GM20431 (cell line): ENCODE data around the gene TH.

Source experiments
- in situ Hi-C: fragments of 300-500 bp; cut with MseI, MboI; formaldehyde crosslinking; loops from one replicate; pipeline ENCODE4 v1.15.0; 2020; ENCODE audit warnings: low sequenced_read_pairs; ENCODE audit not compliant: unreplicated experiment

TH gene

DNA sequence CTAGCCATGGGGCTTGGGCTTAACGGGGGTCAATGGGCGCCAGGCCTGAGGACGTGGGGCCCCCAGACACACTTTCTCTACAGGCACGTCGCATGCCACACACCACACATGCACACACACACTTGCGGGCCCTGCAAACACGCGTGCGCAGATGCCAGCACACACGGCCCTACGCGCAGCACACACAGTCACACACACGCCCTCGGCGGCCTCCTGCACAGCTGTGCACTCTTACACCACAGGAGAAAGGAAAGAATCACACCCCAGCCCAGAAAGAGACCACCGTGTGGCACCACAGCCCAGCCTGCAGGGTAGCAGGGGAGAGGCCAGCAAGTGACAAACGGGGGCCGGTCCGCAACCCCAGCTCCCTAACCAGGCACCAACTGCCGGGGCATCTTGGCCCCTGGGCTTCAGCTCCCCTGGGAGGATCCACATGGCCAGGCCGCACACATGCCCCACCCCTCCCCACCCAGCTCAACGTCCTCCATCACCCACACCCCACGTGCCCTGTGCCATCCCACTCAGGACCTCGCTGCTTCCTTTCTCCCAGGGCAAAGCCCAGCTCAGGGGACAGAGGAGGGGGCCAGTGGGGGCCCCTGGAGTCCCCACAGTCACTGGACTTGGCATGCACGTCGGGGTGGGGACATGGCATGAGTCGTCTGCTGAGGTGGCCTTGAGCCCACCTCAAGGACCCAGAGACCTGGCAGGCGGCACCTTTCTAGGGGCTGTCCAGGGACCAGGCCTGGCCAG lies 26.3 kb upstream of the TH start:
- in situ Hi-C loops, result loop anchor here (10.0 kb wide), 1 partner anchor 217 kb away; no protein-coding TSS in a partner anchor

DNA sequence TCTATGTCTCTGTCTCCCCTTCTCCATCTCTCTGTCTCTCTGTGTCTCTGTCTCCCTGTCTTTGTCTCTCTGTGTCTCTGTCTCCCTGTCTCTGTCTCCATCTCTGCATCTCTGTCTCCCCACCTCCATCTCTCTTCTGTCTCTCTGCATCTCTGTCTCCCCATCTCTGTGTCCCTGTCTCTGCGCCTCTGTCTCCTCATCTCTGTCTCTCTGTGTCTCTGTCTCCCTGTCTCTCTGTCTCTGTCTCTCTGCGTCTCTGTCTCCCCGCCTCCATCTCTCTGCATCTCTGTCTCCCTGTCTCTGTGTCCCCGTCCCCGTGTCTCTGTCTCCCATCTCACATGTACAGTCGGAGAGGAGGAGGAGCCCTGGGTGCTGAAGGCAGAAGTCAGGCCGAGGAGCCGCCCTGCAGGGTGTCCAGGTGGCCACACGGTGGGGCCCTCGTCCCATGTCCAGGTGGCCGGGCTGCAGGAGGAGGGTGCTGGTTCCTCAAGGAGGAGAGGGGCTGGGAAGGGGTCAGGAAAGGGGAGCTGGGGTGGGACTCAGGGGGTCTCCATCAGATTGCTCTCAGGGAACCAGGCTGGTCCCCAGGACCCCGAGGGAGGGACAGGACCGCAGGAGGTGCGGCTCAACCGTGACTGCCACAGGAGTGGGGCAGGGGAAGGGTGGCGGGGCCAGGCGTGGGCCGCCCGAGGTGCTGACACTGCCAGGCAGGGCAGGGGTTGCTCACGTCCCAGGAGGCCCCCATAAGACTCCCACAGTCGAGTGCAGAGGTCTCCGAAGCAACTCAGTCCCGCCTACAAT lies 25.6 kb upstream of the TH start:
- in situ Hi-C loops, result loop anchor here (10.0 kb wide), 1 partner anchor 218 kb away; no protein-coding TSS in a partner anchor

DNA sequence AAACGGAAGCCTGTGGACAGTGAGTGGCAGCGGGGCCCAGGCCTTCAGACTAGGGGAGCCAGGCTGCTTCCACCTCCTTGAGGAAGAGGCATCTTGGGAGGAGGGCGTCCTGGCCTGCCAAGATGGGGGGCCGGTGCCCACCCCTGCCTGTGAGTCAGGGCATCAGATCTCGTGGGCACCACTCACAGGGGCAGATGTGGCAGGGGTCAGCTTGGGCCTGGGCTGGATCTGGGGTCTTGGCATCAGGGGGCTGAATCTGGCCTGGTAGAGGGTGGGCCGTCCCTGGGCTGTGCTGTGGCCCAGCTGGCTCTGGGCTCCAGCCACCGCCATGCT lies 24.1 kb upstream of the TH start:
- in situ Hi-C loops, result loop anchor here (10.0 kb wide), 1 partner anchor 219 kb away; no protein-coding TSS in a partner anchor

DNA sequence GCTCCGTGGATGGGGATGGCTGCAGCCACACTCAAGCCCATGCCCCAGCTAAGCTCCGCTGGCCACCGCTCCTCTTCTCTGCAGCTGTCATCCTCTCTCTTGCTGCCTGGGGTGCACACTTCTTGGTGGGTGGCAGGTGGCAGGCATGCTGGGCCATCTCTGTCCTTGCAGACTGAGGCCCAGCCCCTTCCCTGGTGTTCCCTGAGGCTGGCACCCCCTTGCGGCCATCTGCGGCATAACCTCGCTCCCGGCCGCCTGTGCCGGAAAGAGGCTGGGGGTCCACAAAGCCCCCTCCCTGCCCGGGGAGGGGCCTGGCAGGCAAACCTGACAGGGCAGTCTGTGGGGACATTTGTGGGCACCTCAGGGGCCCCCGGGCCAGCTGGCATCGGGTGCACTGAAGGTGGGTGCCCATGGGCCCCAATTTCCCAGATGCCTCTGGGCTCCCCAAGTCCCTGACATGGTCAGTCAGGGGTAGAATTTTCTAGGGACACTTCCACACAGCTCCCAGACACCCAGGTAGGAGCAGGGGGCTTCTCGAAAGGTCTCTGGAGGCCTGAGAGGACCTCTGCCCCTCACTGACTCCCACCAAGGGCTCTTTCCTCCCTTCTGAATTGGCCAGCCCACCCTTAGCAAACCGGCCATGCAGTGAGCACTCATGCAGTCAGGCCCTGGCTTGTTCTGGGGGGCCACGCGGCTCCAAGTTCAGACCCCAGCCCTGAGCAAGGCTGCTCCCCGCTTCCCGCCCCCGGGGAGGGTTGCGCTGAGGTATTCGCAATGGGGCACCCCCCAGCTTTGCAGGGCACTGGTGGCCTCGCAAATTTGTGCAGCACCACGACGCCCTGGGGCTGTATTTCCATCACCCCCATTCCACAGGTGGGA lies 23.5 kb upstream of the TH start:
- in situ Hi-C loops, result loop anchor here (10.0 kb wide), 1 partner anchor 220 kb away; no protein-coding TSS in a partner anchor

DNA sequence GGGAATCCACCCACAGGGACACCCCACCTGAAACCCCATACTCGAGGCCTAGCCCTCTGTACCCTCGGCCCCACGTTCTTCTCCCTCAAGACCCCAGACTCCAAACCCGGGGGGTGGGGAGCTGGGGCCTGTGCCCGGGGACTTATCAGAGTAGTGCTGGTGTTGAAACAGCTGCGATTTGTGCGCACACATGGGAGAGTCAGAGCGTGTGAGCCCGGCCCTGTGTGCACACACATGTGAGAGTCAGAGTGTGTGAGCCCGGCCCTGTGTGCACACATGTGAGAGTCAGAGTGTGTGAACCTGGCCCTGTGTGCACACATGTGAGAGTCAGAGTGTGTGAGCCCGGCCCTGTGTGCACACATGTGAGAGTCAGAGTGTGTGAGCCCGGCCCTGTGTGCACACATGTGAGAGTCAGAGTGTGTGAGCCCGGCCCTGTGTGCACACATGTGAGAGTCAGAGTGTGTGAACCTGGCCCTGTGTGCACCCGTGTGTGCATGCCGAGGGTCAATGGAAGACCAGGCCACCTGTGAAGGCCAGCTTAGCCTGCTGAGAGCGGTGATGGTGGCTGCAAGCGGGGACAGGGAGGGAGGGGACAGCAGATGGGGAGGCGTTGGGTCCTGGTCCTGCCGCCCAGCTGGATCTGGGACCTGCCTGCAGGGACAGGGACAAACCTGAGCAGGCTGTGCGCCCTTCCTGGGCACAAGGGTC lies 22.4 kb upstream of the TH start:
- in situ Hi-C loops, result loop anchor here (10.0 kb wide), 1 partner anchor 221 kb away; no protein-coding TSS in a partner anchor

DNA sequence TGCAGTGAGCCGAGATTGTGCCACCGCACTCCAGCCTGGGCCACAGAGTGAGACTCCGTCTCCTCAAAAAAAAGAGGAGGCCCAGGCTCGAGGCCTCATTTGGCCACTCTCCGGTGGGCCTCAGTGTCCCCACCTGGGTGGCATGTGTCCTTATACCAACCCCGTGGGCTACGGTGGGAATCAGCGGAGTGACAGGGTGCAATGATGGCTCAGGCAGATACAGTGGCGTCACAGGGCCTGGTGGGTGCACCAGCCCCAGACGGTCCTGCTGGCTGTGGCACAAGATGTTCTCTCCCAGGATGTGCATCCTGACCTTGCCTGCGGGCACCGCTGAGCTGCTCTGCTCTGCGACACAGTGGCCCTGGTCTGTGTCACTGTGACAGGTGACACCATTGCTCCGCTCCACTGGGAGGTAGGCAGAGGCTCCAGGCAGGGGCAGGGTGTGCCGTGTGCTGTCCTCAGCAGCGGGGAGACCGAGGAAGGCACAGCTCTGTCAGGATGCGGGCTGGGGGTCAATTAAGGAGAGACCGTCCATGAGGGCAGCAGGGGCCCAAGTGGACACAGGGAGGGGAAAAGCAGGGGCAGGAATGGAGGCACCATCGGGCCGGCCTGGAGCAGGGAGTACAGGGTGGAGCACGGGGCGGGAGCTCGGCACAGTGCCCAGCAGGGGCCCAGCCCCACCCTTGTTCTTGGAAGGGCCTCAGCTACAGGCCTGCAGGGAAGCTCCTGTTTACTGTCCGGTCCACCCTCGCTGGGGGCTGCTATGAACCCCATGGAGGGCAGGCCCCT lies 21.7 kb upstream of the TH start:
- in situ Hi-C loops, result loop anchor here (10.0 kb wide), 1 partner anchor 222 kb away; no protein-coding TSS in a partner anchor

DNA sequence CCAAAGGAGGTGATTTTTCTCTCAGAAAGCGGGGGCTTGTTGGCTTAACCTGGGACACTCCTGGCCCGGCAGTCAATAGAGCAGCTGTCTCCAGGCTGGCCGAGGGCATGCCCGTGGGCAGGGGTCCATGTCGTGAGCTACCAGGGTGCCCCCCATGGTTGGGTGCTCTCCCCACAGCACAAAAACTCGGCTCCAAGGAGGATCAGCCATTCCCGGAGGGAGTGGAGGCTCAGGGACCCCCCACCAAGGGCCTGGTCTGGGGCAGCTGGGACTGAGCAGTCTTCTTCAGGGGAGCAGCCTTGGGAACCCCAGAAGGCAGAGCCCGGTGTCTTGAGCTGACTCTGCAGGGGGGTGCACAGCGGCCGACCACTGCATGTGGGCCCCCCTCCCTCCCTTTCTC lies 20.8 kb upstream of the TH start:
- in situ Hi-C loops, result loop anchor here (10.0 kb wide), 1 partner anchor 222 kb away; no protein-coding TSS in a partner anchor

DNA sequence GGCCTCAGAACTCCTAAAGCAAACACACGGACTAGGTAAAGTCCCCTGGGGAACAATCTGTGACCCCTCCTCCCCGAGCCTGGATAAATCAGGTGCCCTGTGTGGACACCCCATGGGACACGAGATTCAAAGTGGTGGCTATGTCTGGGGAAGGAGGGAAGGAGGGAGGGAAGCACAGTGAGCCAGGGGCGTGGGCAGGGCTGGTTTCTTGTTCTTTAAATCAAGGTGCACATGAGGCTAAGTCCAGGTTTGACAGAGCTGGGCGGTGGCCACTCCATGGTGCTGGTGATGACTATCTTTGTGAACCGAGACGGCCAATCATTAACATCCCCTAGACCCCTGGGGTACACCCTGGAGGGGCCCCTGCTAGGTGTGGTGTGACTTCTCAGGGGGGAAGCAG lies 20.3 kb upstream of the TH start:
- in situ Hi-C loops, result loop anchor here (10.0 kb wide), 1 partner anchor 223 kb away; no protein-coding TSS in a partner anchor

DNA sequence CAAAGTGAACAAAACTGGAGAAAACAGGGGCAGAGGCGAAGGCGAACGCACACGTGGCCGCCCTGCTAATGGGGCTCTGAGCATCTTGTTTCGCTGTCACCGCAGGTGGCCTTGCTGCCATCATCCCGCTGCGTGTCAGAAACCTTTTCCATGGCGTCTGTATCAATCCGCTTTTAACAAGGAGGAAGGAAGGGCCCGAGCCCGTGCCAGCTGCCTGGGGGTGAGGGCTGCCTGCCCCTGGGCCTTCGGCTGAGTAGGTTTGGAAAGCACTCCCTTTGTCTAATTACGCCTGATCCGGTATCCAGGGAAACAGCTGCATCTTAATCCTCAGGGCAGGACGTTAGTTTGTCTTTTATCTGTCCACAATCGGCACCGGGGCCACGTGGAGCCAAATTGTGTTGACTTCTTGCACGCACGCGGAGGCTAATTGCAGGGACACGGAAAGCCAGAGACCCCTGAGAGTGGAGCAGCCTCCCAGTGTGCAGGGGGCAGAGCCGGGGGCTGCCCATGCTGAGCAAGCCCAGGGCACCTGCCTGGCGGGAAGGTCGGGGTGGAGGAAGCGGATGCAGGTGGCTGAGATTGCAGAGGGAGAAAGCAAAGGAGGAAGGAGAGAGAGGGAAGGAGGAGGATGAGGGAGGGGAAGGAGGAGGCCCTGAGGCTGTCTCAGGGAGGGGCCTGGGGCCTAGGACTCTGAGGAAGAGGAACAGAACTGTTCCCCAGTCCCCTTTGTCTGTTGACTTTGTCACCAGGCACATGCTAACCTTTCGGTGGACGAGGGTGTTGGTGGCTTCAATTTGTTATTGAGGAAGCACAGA lies 19.2 kb upstream of the TH start:
- in situ Hi-C loops, result loop anchor here (10.0 kb wide), 1 partner anchor 224 kb away; no protein-coding TSS in a partner anchor

DNA sequence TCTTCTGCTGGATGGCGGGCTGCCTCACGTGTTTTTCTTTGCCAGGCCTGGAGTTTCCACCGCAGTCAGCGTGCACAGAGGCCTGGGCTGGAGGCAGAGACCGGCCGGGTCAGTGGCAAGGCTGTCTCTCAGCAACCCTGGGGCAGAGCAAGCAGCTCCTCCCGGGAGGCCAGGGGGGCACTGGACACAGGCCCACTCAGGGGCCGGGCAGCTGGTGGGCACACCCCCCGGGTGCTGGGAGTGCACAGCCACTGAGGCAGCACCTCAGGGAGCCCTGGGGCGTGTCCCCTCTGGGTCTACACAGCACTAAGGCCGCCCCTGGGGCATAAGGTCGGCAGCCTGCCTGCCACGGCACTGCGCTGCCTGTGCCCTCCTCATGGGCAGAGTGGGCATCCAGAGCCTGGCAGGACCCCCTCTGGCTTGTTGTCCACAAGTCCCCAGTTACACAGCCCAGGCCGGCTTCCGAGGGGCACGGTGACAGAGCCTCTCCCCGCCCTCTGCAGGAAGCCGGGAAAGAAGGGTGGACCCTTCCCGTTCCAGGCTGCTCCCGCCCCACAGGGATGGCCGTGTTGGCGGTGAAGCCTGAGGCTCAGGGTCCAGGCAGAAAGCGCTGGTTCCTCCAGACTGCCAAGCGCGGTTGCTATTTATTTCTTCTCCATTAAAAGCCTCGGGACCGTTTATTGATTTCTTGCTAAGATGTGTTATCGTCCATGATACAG lies 18.5 kb upstream of the TH start:
- in situ Hi-C loops, result loop anchor here (10.0 kb wide), 1 partner anchor 225 kb away; no protein-coding TSS in a partner anchor

DNA sequence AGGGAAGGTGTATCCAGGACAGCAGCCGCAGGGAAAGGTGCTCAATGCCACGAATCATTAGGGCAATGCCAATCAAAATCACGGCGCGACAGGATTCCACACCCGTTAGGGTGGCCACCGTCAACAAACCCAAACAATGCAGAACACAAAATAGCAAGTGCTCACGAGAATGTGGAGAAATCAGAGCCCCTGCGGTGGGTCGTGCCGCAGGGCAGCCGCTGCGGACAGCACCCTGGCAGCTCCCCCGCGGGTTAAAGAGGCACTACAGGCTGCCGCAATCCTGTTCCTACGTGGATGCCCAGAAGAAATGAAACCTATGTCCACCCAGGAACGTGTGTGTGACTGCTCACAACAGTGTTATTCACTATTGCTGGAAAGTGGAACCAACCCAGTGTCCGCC lies 17.1 kb upstream of the TH start:
- in situ Hi-C loops, result no loop called here

DNA sequence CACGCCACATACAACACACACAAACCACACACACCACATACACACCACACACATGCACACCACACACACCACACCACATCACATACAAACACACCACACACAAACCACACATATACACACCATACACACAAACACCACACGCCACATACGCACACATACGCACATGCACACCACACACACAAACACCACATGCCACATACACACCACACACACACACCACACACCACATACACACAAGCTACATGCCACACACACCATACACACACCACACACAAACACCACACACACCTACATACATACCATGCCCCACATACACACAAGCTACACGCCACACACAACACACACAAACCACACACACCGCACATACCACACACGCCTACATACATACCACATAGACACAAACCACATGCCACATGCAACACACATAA lies 15.7 kb upstream of the TH start:
- in situ Hi-C loops, result no loop called here

DNA sequence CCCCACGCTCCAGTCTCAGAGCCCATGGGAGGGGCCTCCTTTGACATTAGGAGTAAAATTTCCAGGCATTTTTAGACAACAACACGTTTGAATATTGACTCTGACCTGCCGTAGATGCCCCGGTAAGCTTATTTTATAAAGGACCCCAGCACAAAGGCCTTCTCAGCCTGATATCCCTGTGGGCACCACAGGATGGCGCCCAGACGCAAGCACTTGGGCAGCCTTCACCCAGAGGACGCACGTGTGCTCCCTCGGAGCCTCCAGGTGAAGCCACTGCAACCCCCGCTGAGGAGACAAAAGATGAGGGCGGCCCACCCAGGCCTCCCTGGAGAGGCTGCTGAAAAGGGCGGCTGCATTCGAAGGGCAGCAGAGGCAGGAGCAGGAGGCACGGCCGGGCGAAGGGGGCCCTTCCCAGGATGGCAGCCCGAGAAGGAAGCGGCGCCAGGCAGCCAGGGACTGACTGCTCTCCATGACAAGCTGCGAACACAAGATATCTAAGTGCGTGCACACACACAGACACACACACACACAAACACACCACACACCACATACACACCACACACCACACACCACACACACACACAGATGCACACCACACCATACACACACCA lies 15.2 kb upstream of the TH start:
- in situ Hi-C loops, result no loop called here

DNA sequence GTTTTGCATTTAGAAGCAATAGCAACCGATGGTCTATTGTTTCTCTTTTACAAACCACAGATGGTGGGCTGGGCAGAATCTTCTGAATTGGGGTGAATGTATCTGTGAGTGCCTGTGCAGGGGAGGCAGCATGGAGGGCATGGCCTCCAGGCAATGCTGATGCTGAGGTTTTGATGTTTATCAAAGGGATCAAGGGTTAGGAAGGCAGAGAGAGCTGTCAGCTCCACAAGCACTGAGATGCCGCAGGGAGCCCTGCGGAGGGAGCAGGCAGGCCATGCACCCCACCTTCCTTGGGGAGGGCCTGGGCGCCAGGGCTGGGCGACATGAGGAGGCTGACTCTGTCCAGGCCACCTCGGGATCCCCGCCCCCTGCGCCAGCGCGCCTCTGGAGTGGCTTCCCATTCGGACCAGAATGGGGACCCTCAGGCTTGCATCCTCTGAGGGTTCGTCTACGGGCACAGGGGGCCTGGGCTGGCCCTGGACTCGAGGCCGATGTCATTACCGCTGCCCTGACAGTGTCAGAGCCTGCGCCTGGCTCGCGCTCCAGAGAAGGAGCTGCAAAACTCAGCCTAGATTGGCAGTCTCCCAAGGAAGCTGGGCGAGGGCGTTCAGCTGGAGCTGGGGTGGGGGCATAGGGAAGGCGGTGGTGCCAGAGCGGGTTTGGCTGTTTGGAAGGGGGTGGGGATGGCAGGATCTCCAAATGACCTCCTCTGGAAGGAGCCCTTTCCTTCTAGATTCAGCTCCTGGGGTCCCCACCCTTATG lies 13.9 kb upstream of the TH start:
- in situ Hi-C loops, result no loop called here

DNA sequence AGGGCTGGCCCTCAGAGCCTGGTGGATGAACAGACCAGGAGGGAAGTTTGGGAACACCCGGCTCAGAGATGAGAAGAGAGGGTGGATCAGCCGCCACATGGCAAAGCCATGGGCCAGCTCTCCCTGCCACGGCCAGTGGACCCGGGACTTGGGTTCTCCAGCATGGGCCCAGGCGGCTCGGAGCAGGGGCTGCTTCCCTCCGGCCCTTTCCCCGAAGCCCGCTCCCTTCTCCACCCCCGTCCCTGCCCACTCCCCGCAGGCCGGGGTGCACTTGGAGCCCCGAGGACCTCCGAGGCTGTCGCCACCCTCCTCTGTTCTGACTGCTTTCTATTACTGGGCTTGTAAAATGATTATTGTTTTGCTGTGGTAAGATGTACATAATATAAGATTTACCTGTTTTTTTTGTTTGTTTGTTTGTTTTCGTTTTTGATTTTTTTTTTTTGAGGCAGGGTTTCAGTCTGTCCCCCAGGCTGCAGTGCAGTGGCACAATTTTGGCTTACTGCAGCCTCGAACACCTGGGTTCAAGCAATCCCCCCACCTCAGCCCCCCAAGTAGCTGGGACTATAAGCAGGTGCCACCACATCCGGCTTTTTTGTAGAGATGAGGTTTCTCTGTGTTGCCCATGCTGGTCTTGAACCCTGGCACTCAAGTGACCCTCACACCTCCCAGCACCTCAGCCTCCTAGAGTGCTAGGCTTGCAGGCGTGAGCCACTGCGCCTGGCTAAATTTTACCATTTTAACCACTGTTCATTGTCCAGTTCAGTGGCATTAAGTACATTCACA lies 11.3 kb upstream of the TH start:
- in situ Hi-C loops, result no loop called here
